GM18511 (cell line): ENCODE results near the gene SLC16A3.
"Not testable (repeated sequence)": the region's sequence is repeated elsewhere in the genome, so short reads cannot be mapped to it uniquely, and the experiment has no call there.

Experiments used
- ATAC-seq: cut with Tn5 transposase; IDR thresholded peaks from one replicate; pipeline ENCODE4 v1.9.1; 2021; ENCODE audit warnings: mild to moderate bottlenecking, moderate library complexity; ENCODE audit not compliant: unreplicated experiment

SLC16A3 gene

DNA sequence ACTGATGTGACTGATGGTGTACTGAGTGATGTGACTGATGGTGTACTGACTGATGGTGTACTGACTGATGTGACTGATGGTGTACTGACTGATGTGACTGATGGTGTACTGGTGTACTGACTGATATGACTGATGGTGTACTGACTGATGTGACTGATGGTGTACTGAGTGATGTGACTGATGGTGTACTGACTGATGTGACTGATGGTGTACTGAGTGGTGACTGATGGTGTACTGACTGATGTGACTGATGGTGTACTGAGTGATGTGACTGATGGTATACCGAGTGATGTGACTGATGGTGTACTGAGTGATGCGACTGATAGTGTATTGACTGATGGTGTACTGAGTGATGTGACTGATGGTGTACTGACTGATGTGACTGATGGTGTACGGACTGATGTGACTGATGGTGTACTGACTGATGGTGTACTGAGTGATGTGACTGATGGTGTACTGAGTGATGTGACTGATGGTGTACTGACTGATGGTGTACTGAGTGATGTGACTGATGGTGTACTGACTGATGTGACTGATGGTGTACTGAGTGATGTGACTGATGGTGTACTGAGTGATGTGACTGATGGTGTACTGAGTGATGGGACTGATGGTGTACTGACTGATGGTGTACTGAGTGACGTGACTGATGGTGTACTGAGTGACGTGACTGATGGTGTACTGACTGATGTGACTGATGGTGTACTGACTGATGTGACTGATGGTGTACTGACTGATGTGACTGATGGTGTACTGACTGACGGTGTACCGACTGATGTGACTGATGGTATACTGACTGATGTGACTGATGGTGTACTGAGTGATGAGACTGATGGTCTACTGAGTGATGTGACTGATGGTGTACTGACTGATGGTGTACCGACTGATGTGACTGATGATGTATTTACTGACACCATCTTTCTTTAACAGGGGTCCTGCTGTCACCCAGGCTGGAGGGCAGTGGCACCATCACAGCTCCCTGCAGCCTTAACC is 31.4 kb downstream of the SLC16A3 start:
- not testable (repeated sequence) for ATAC-seq

DNA sequence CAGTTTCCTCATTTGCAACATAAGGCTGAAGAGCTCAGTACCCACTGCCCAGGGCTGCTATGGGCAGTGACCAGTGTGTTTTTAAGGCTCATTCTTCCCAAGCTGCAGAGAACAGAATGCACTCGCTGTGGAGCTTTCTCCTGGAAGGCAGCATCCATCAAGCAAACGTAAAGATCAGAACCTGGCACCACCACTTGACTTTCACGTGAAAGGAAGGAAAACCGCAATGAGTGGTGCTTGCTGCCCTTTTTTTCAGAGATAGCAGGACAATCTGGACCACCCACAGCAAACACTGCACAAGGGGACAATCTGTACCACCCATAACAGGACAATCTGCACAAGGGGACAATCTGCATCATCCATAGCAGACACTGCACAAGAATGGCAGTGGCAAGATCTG is 33.5 kb downstream of the SLC16A3 start:
- ATAC-seq: no peak

DNA sequence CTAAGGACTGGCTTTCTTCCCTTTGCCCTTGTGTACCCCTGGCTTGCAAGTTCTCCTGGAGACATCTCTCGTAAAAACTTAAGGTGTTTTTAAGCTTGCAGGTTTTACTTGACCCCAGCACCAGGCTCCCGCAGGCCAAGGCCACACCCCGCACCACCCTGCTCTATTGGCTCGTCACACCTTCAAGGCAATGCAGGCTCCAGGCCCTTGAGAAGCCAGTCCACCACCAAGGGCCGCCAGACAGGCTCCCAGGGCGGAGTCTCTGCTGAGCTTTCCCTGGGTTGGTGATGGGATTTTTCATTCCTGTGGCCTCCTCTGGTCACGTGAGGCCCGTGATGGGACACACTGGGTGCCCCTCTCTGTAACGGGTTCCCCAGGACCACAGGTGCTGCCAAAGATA is 34.8 kb downstream of the SLC16A3 start:
- no peak for ATAC-seq

DNA sequence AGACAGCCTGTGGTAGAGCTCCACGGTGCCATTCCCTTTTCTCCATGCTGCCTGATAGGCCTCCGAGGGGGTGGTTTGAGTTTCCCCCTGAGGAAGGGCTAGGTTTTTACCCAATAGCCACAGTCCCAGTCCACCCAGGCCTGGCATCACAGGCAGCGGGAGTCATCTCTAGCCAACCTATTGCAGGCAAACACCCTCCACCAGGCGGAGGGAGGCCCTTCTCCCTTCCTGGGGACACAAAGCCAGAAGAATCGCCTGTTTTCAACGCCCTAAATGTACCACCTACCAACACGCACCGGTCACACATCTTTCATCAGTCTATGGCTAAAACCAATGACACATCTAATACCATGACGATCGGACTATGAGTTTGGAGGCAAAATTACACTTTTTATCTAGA is 37.3 kb downstream of the SLC16A3 start:
- no peak for ATAC-seq

DNA sequence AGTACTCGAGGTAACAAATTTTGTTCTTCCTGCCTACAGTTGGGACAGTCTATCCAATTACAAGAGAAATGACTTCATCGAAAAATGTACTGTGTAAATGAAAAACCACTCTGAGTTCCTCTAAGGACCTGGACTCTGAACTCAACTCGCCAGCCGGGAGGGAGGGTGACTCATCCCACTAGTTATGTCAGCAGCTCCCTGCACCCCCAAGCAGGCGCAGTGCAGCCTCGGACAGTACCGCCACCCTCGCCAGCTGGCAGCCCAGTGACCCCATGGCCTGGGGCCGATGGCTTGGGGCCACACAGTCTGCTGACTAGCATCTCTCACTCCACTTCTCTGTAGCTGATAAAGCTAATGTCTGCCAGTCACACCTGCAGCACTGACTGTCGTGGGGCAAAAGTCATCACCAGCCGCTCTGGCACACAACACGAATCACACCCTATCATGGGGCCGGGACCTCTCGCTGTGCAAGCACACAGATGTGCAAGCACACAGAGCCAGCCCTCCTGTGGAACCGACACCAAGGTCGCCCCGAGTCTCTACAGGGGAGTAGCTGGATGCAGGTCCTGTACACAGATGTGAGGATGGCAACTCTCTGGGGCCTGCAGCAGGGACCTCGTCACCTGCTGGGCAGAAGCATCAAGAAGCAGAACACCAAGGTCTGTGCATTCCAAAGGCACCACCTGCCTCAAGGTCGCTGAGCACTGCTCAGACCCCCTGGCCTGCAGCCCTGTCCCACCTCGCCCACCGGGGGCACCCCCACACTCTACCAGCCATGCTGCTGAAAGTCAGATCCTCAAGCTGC is 38.9 kb downstream of the SLC16A3 start:
- no peak for ATAC-seq

DNA sequence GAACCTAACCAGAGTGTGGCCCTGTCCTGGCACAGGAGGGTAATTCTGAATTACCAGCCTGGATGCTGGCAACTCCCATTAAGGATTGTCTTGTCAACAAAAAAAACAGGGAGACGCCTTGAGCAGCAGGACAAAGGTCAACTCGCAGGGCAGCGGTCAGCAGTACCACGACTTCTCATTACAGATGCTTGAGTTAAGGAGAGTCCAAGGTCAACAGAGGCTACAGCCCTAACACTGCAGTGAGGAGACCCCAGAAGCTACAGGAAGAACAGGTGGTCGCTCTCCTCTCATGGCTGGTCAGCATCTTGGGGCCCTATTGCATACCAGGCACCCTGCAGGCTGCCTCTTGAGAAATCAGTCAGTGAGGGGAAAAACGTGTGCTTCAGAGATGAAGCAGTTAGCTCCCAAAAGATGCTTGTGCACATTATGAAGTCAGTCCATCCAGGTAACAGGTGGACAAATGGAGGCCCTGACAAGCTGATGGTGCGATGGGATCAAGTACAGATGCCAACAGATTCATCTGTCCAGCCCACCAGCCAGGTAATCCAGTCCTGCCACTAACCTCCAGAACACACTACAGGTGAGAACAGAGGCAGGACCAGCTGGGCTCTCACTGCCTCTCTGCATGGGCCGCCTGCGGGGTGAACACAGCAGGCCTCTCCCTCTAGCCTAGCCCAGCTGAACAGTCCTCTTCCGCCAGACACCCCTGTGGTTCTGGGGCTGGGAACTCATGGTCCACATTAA is 40.5 kb downstream of the SLC16A3 start:
- ATAC-seq: no peak

DNA sequence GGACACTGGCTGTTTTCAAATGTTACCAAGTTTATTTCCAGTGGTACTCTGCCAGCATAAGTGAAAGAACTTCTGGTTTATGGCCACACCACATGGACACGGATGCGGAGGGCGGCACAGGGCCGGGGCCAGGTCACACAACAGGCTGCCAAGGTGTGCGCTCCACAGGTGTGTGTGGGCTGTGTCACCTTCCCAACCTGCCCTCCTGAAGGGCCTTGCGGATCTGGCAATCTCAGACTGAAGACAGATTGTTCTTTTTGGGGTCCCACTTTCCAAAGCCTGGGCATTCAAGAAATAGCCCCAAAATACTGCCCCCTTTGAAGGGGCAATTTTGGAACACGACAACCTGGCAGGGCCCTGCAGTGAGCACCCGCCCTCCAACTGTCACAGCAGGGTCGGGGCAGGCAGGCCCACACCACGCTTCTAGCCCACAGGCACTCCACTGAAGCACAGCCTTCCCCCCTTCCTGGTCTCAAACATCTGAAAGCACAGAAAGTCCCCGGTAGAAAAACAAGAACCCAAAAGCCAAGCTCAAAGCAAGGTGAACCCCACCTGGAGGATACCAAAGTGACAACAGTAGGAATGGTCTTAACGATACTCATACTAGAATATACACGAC is 41.1 kb downstream of the SLC16A3 start:
- ATAC-seq: no peak

DNA sequence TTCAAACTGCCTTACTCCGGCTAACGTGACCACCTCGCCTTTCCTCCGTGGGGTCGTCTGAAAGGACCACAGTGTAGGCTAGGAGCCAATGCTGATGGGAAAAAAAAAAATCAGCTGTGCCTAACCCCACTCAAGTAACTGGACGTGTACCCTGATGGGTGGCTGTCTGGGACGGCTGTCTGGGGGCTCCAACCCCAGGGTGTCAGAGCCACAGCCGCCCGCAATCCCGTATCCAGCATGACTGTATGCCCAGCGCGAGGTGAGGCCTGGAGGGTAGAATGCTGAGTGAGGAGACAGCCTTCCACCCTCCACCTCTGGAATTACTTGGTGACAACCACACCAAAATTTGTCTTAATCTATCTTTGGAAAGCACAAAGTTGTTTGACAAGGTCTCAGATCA is 41.8 kb downstream of the SLC16A3 start:
- ATAC-seq: no peak

DNA sequence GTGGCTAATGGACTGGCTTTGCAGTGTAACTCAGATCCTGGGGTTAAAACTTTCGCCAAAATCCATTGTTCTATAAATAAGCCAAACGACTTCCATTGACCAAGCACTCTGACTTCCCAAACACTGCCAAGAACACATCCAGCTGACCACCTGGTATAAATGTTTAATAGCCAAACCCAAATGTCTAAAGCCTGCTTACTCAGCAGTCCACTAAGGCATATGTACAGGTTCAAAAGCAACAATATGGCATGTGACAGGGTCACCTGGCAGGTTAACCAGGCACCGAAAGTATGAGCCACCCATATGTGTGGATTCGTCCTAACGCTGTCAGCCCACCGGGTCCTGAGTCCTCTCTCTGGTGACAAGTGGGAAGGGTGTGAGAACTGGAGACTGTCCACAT is 42.6 kb downstream of the SLC16A3 start:
- ATAC-seq: no peak

DNA sequence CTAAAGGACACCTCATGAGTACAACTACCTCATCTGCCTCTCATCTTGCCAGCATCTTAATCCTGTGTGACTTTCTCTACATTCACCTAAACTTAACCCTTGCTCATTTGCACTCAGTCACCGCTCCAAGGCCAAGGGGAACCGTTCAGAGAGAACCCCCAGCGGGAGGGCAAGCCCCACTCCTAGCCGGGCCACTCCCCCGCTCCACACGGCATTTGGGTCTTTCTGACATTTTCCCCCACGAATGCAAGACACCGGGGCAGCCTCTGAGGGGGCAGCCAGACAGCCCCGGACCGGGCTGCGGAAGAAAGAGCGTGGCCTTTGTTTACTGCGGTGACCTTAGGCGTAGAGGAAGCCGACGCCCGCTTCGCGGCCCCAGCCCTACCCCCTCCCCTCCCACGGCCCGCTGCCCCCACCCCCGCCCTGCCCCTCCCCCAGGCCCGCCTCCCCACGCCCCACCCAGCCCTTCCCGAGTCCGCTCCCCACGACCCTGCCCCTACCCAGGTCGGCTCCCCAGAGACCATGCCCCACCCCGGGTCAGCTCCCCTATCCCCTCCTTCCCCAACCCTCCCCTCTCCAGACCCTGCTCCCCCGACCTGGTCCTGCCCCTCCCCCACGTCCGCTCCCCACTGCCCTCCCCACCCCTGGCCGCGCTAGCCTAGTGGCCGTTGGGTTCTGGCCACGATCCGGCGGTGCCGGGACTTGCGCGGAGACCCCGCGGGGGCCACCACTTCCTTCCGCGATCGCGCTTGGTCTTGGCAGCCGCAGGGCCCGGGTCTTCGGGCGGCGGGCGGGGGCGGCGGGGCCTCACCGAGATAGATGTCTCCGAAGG is 43.9 kb downstream of the SLC16A3 start:
- ATAC-seq: peak; percentile 10

DNA sequence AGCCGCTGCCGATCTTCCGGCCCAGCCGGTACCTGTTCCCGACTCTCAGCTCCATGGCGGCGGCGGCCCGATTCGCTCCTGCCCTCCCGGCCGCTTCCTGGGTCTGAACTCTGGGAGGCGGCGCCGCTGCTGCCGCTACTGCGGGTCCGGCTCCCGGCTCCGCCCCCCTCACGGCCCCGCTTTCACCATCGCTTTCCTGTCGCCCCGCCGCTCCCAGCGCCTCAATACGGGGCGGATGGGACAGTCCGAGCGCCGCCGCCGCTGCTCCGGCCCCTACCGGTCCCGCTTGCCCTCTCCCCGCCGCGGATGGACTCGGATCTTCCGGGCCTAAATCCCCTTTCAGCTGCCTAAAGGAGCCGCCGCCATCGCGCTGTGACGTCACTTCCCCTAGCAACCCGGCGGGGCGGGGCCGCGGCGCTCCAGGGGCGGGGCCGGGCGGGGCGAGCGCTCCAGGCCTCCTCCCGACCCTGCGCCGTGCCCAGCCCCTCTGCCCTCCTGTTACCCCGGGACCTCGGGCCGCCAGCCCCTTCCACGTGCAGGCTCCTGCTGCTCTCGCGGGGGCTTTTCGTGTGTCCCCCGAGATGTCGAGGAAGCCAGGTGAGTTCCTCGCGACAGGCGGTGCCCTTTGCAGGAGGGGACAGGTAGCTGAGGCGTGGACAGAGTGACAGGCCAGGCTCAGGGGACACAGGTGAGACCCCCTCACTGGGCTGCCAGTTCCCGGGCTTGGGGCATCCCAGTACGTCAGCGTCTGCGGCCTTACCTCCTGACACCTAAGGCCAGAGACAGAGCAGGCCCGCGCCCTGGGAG is 44.7 kb downstream of the SLC16A3 start, which contains the start of gene CSNK1D:
TSS of gene CSNK1D (minus strand) at position 374 of the 807 bp plus-strand sequence. CDS start at position 55, 319 bp downstream.
- ATAC-seq: peak; percentile 86

DNA sequence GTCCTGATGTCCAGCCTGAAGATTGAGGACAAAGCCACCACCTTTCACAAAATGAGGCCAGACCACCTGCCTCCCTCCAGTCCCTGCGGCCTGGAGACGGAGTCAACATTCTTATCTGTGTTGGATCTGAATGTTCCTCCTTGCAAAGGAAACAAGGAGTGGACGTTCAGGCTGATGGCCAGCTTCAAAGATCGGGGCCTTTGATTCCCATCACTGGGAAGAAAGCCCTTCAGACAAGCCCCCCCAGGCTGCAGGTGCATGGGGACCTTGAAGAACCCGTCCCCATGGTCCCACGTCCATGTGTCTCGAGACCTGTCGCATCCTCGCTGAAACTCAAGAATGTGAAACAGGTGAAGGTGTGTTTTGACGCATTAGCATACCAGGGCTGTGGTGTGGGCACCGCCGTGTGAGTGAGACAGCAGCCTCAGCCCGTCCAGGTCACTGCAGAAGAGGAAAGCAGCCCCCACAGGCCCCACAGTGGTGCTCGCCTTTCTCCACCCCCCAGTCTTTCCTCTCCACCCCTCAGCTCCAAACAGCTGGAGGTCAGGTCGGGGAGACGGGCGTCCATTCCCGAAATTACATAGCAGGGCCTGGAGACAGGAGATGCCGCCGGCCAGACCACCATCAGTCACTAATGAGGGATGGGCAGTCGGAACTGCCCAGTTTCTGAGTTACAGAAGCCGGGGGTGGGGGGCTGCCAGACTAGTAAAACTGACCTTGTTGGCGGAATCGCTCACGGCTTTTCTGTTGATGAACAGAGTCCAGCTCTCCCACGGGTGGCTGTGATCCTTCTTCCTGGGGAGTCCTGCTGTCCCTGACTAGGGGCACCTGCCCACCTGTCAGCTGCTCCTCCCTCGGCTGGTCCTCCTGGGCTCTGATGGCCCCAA is 45.5 kb downstream of the SLC16A3 start:
- ATAC-seq: no peak

DNA sequence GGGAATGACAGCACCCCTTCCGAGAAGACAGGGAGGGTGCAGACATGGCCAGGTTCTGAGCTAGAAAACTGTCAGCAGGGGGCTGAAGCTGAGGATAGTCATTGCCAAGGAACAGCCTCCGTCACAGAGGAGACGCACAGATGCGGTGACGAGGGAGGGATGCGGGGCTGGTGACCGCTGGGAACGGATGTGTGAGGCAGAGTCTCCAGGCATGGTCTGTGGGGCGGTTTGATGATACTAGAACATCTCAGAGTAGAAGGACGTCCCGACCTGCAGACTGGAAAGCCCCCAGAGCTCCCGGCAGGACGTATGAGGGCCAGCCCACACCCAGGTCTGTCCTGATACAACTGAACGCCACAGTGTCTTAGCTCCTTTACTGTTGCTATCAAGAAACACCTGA is 46.5 kb downstream of the SLC16A3 start:
- ATAC-seq: no peak

DNA sequence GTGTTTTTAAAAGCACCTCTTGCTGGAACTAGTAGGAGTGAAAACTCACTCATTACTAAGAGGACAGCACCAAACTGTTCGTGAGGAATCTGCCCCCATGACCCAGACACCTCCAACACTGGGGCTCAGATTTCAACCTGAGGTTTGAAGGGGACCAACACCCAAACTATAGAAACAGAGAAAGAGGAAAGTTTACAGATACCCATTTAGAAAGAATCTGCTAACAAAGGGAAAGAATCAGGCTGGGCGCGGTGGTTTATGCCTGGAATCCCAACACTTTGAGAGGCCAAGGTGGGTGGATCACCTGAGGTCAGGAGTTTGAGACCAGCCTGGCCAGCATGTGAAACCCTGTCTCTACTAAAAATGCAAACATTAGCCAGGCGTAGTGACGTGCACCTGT is 48.1 kb downstream of the SLC16A3 start:
- no peak for ATAC-seq

DNA sequence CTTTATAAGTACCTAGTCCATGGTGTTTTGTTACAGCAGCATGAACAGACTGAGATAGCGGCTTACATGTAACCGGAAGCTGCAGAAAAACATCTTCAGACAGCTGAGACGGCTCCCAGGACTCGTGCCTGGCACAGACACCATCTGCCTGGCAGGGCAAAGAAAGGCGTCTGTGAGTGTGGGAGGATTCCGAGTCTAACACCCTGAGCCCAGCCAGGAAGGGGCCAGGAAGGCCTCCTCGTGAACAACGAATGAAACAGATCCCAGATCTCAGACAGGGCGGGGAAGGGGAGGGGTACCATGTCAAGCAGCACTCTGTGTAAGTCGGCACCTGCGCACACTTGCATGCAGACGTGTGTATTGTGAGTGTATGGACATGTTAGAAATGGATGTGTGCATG is 49.0 kb downstream of the SLC16A3 start:
- no peak for ATAC-seq

DNA sequence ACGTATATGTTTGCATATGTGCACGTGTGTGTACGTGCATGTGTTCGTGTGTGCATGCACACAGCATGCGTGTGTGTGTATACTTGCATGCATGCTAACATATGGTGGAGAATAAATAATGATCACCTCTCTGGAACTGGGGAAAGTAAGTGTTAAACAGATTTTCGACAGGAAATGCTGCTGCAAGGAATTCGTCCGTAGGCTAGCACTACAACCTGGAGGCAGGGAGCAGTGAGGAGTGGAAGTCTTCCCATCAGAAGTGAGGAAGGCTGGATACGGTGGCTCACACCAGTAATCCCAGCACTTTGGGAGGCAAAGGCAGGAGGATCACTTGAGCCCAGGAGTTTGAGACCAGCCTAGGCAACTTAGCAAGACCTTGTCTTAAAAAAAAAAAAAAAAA is 49.5 kb downstream of the SLC16A3 start:
- ATAC-seq: no peak

DNA sequence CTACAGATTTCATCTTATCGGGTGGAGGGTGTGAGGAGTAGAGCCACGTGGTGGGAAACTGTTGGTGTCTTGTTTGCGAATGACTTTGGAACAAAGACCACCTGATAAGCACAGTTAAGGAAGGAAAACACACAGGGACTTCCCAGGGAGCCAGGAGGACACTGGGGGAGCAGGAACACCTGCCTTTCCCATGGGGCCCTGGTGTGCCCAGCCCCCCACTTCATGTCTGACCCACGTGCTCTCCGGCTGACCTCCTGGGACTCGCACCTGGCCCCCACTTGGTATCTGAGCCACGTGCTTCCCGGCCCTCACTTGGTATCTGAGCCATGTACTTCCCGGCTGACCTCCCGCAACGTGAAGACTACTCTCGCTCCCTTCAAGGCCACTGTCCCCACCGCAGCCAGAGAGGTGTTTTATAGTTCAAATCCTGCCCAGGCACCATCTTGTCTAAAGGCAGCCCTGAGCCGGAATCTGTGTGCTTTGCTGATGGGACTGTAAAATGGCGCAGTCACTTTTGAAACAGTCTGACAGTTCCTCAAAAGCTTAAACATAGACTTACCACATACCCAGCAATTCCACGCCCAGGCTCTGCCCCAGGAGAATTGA is 50.0 kb downstream of the SLC16A3 start:
- no peak for ATAC-seq

DNA sequence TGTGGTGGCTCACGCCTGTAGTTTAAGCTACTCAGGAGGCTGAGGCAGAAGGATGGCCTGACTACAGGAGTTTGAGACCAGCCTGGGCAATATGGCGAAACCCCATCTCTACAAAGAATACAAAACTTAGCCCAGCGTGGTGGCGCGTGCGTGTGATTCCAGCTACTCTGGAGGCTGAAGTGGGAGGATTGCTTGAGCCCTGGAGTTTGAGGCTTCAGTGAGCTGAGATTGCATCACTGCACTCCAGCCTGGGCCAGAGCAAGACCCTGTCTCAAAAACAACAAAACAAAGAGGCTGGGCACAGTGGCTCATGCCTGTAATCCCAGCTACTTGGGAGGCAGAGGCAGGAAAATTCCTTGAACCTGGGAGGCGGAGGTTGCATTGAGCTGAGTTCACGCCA is 51.7 kb downstream of the SLC16A3 start:
- no peak for ATAC-seq
